Kidney (tissue), 14 donors: ENCODE results near the gene KRTAP10-7. TPM values are rescaled to one million over a fixed set of nuclear protein-coding genes. Genes with fewer than 3 reads are reported as not detected.

Experiments
- DNase-seq, 5 donors: peaks; one replicate each; pipeline ENCODE4 v3.0.0-alpha.2; 2013 to 2020
- FAIRE-seq: peaks from 2 replicates; lab custom pipeline; 2012; peaks lifted over from hg19 to GRCh38; lab: Jason Lieb, UNC
- H3K27ac ChIP-seq, 2 donors: one replicate each; pipeline ENCODE4 v1.7.0; 2013; ENCODE audit warnings: low read depth in 2 of 2, low read length in 2 of 2, inconsistent platforms in 1 of 2
- H3K27me3 ChIP-seq: one replicate; pipeline ENCODE4 v1.7.1; 2013; ENCODE audit warnings: low read length, inconsistent platforms; ENCODE audit not compliant: control insufficient read depth, insufficient read depth
- H3K36me3 ChIP-seq, 3 donors: one replicate each; pipeline versions ENCODE4 v1.7.0 to v1.7.1; 2013; ENCODE audit warnings: low read length in 3 of 3, control low read depth in 1 of 3, inconsistent platforms in 1 of 3; ENCODE audit not compliant: insufficient read depth in 3 of 3, control insufficient read depth in 2 of 3
- H3K4me1 ChIP-seq, 3 donors: one replicate each; pipeline versions ENCODE4 v1.7.0 to v1.7.1; 2013; ENCODE audit warnings: low read length in 3 of 3, inconsistent platforms in 1 of 3, low read depth in 1 of 3; ENCODE audit not compliant: control insufficient read depth in 2 of 3, insufficient read depth in 2 of 3
- H3K4me3 ChIP-seq, 3 donors: one replicate each; pipeline versions ENCODE4 v1.7.0 to v1.8.1; 2013; ENCODE audit warnings: low read length in 3 of 3, control low read depth in 1 of 3, inconsistent platforms in 1 of 3
- H3K9ac ChIP-seq, 3 donors: one replicate each; pipeline versions ENCODE4 v1.7.0 to v1.7.1; 2013; ENCODE audit warnings: low read length in 3 of 3, control low read depth in 1 of 3, inconsistent platforms in 1 of 3
- H3K9me3 ChIP-seq, 3 donors: one replicate each; pipeline versions ENCODE4 v1.7.0 to v1.7.1; 2013; ENCODE audit warnings: low read length in 3 of 3, control low read depth in 1 of 3, inconsistent platforms in 1 of 3; ENCODE audit not compliant: control insufficient read depth in 2 of 3, insufficient read depth in 1 of 3
- CTCF ChIP-seq: IDR thresholded peaks from 3 replicates; pipeline ENCODE4 v1.5.1; 2012; ENCODE audit warnings: mild to moderate bottlenecking, moderate library complexity, borderline replicate concordance; ENCODE audit not compliant: insufficient read depth; ENCODE audit errors: extremely low read depth
- intact Hi-C: fragments of 100-400 bp; cut with DNase I; formaldehyde crosslinking; loops from one replicate; pipeline ENCODE4 v1.11.1; 2022
- polyA plus RNA-seq: library from polyadenylated mRNA; stranded (reverse); fragments of 350-450 nt; fragmentation: Illumina TruSeq; extraction: RNeasy Lipid Tissue Mini Kit (QIAGEN cat#74804); gene quantifications from one replicate; pipeline ENCODE4 v1.2.3, GENCODE V29; 2014; ENCODE audit warnings: low read depth, low replicate concordance; ENCODE audit not compliant: insufficient read depth
- total RNA-seq: library from RNA; stranded (reverse); fragmentation: NEBNext Ultra II Directional; extraction: Animal tissue kit (Norgen Biotek cat#: 25700); gene quantifications from one replicate; pipeline ENCODE4 v1.2.1, GENCODE V29; 2021
- donor health status: control.
- donor health status: control.
- donor health status: control.
- donor health status: control.
- donor health status: control.
- donor health status: DM: yes; HTN: yes; CAD: no.
- donor health status: Normal renal cell carcinoma (clear cell type).

Gene KRTAP10-7
- total and polyA plus RNA-seq, 2 donors from 2014 or later: not detected

GRCh38 chr21:44595524-44595923, 4.9 kb upstream of the KRTAP10-7 start:
- no peaks in the 10 kb centered on the region for H3K4me1 ChIP-seq
- FAIRE-seq (no peak), DNase-seq (no peak)
- H3K27ac ChIP-seq: no peak overlapping the region
- TF ChIP-seq CTCF: no peak
- no peak overlapping the region for H3K4me3 ChIP-seq
- no peak overlapping the region for H3K9ac ChIP-seq
- no peaks in the 10 kb centered on the region for H3K9me3 ChIP-seq
- intact Hi-C loops: no loop called here
- H3K36me3 ChIP-seq: no peaks in the 10 kb centered on the region
- no peaks in the 10 kb centered on the region for H3K27me3 ChIP-seq

- no peak overlapping the region for H3K9ac ChIP-seq
- DNase-seq (no peak), FAIRE-seq (no peak)
- no peaks in the 10 kb centered on the region for H3K4me1 ChIP-seq
- no peak overlapping the region for H3K4me3 ChIP-seq
- H3K27me3 ChIP-seq: no peaks in the 10 kb centered on the region
- no peaks in the 10 kb centered on the region for H3K9me3 ChIP-seq
- H3K36me3 ChIP-seq: no peaks in the 10 kb centered on the region
- TF ChIP-seq CTCF: no peak
- H3K27ac ChIP-seq: no peak overlapping the region
- intact Hi-C loops: no loop called here
Observed at GRCh38 chr21:44596068-44596725, 4.2 kb upstream of the KRTAP10-7 start.

- H3K27ac ChIP-seq: no peak overlapping the region
- no peak for TF ChIP-seq CTCF
- H3K36me3 ChIP-seq: no peaks in the 10 kb centered on the region
- FAIRE-seq (no peak), DNase-seq (no peak)
- no peaks in the 10 kb centered on the region for H3K9me3 ChIP-seq
- H3K27me3 ChIP-seq: no peaks in the 10 kb centered on the region
- H3K4me3 ChIP-seq: no peak overlapping the region
- H3K4me1 ChIP-seq: no peaks in the 10 kb centered on the region
- no peak overlapping the region for H3K9ac ChIP-seq
- intact Hi-C loops: no loop called here
Observed at GRCh38 chr21:44598061-44598460, 2.3 kb upstream of the KRTAP10-7 start.
